Omental fat pad (tissue), 4 donors: ENCODE measurements around the gene MAPKBP1. TPM values are rescaled to one million over a fixed set of nuclear protein-coding genes. Genes with fewer than 3 reads are reported as not detected.
"Not testable (repeated sequence)": the region's sequence is repeated elsewhere in the genome, so short reads cannot be mapped to it uniquely, and the experiment has no call there.

Source experiments
- ATAC-seq: fragments of 150-250 bp; one replicate; pipeline ENCODE4 v1.9.1; 2016; ENCODE audit warnings: mild to moderate bottlenecking, moderate library complexity; ENCODE audit not compliant: low FRiP score
- DNase-seq: peaks from one replicate; pipeline ENCODE4 v3.0.0-alpha.2; 2019; ENCODE audit warnings: low spot score
- CTCF ChIP-seq, 3 donors: fragments of 450-650 bp; IDR thresholded peaks; one replicate each; pipeline ENCODE4 v1.5.1; 2016 to 2017; ENCODE audit warnings: antibody characterized with exemption in 3 of 3, mild to moderate bottlenecking in 3 of 3, moderate library complexity in 2 of 3
- total RNA-seq, 4 donors: library from RNA; depleted of rRNA; stranded (reverse); fragments of >200 nt; gene quantifications; one replicate each; pipeline ENCODE4 v1.1.0, GENCODE V29; 2016

Gene MAPKBP1
- total RNA-seq, 4 donors from 2014 or later: 13.4 to 24.1 (median 14.4) TPM

DNA sequence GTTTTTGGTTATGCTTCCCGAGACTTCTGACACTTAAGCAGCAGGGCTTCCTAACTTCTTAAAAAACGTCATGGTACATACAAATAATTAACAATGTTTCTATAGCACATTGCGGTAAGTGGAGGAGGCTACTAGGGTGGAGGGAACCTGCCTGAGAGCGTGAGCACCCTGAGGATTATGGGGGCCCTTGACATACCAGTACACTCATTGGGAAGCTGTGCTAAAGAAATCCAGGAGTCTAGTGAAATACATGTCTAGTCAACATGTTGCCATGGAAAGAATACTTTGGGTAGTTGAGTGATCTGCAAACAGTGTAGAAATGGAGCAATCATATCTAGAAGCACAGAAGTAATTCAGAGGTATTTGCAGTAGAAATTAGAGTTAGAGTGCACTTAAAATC lies 39.2 kb upstream of the MAPKBP1 start:
- DNase-seq: no peak
- TF ChIP-seq CTCF (IDR thresholded peaks at IDR 0.05): no peak
- ATAC-seq: no peak

GRCh38 chr15:41735492-41735891 lies 38.8 kb upstream of the MAPKBP1 start:
- not testable (repeated sequence) for DNase-seq, ATAC-seq

- ATAC-seq: no peak
- no peak for DNase-seq
- no peak for TF ChIP-seq CTCF (IDR thresholded peaks at IDR 0.05)
Measured at GRCh38 chr15:41746802-41747201, 27.5 kb upstream of the MAPKBP1 start.

GRCh38 chr15:41756198-41756597 lies 18.1 kb upstream of the MAPKBP1 start:
- no peak for ATAC-seq
- DNase-seq: no peak
- TF ChIP-seq CTCF (IDR thresholded peaks at IDR 0.05): no peak

DNA sequence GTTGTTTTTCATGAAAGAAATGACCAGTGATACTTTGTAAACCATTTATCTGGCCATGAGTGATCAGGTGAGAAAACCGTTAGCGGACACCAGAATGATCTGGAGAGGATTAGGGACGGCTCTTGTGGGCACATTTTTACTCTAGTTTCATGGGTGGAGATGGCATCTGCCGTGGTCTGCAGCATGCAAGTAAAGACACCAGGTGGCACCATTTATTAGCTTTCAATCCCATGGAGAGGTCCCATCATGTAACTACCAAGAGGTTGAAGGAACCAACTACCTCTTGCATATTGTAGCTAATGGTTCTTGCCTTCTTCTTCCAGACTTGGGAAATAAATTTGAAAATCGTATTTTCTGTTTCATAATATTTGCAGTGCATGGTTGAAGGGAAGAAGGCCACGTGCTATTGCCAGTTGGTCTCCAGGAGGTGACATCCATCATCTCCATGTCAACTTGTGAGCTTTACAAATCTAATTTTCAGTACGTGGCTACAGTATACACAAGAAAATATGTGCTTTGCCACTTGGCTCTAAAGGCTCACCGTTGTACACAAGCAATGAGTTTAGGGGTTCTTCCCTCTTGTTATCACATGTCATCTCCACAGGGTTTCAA lies 1.5 kb upstream of the MAPKBP1 start:
- DNase-seq (no peak), ATAC-seq (no peak)
- peak in 2 of 3 donors; percentile 9 to 40 for TF ChIP-seq CTCF (IDR thresholded peaks at IDR 0.05)

- TF ChIP-seq CTCF (IDR thresholded peaks at IDR 0.05): no peak
- DNase-seq (no peak), ATAC-seq (no peak)
Measured at GRCh38 chr15:41773332-41773728, 954 bp upstream of the MAPKBP1 start.

DNA sequence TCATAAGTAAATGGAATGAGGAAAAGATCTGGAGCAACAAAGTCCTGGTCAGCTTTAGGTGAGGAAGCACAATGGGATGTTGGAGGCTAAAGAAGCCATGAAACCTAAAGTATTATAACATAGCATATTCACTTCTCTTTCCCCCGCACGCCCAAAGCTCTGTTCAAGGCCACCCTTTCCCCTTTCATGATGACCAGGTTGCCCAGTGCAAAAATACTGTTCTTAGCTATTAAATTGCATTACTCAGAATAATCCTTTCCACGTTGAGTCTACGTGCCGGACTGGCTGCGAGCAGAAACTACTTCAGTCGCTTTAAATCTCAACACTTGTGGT lies 589 bp upstream of the MAPKBP1 start:
- no peak for DNase-seq
- no peak for TF ChIP-seq CTCF (IDR thresholded peaks at IDR 0.05)
- ATAC-seq: no peak
